Measurements from ENCODE around the gene SH2D3C.
A peak's percentile ranks its signal among the peaks of the same experiment; 100 is the strongest.

The SH2D3C gene

DNA sequence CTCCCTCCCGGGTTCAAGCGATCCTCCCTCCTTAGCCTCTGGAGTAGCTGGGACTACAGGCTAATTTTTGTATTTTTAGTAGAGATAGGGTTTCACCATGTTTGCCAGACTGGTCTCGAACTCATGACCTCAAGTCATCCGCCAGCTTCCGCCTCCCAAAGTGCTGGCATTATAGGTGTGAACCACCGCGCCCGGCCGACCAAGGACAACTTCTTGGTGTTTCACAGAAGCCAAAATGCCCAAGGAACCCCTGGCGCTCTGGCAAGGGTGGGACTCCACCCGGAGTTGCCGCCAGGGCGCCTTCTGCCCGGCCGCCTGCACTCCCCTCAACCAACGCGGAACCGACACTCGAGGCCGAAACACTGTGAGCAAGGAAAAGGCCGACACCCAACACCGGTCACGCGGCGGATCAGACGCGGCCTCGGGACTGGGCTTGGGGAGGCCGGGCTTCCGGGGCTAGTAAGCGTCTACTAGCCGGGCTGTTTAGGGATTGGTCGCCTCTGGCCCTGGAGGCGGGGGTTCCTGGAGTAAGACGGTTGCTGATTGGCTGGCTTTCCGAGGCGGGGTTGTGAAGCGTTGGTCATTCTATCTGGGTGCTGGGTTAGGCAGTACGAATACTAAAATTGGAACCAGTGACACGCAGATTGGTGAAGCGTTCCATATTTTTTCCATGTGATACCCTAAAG is 79.3 kb downstream of the SH2D3C start:
- DNase-seq (ENCODE audit: low read depth in 2 of 2), result peak; percentile 63 to 64

DNA sequence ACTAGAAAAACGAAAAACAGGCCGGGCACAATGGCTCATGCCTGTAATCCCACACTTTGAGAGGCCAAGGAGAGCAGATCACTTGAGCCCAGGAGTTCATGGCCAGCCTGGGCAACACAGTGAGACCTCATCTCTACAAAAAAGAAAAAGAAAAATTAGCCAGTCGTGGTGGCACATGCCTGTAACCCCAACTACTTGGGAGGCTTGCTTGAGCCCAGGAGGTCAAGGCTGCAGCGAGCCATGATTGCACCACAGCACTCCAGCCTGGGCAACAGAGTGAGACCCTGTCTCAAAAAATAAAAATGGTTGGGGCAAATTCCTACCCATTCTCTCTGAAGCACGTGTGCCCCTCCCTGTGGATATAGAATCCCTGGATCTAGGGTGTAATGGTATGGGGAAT is 80.1 kb downstream of the SH2D3C start:
- DNase-seq (ENCODE audit: low read depth in 2 of 2), result no peak

- no peak for DNase-seq (ENCODE audit: low read depth in 2 of 2)
Observed at GRCh38 chr9:127697575-127697974, 80.9 kb downstream of the SH2D3C start.

DNA sequence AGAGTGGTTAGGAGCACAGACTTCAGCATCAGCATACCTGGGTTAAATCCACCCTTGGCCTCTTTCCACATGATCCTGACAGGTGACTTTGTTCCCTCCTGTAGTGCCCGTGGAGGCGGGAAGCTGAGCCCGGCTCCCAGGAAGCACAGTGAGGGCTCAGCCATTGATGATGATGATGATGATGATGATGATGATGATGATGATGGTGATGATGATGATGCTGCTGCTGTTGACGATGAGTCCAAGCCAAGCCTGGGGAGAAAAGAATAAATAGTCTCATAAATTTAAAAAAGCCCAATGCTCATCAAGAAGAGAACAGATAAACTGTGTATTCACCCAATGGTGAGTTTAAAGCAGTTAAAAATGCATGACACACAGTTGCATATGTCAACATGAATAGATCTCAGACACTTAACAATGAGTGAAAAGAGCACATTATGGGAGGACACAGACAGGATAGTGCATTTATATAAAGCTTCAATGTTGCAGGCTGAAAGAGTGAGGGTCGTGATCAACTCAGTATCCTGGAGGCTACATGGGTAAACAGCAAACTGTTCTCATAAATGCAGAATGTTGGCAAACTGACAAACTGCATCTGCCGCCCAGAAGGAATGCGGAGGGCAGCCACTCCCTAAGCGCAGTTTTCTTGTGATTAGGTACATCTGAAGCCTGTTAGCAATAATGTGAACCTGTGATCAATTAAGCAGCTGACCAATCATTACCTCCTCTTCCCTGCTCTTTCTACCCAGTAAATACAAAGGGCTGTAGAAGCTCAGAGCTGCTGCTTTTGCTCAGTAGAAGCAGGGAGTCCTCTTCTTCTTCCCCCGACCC is 83.4 kb downstream of the SH2D3C start:
- no peak for DNase-seq (ENCODE audit: low read depth in 2 of 2)

- DNase-seq (ENCODE audit: low read depth in 2 of 2), result no peak
Observed at GRCh38 chr9:127693697-127694096, 84.8 kb downstream of the SH2D3C start.

- DNase-seq (ENCODE audit: low read depth in 2 of 2), result no peak
Observed at GRCh38 chr9:127693143-127693542, 85.3 kb downstream of the SH2D3C start.

GRCh38 chr9:127692071-127692470 is 86.4 kb downstream of the SH2D3C start:
- no peak for DNase-seq (ENCODE audit: low read depth in 2 of 2)

DNA sequence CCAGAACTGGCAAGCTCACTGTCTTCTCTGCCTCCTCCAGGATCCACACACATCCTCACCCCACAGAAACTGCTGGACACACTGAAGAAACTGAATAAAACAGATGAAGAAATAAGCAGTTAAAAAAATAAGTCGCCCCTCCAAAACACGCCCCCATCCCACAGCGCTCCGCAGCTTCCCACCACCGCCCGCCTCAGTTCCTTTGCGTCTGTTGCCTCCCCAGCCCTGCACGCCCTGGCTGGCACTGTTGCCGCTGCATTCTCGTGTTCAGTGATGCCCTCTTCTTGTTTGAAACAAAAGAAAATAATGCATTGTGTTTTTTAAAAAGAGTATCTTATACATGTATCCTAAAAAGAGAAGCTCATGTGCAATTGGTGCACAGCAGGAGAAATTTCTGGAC is 87.7 kb downstream of the SH2D3C start:
- DNase-seq (ENCODE audit: low read depth in 2 of 2), result no peak

DNA sequence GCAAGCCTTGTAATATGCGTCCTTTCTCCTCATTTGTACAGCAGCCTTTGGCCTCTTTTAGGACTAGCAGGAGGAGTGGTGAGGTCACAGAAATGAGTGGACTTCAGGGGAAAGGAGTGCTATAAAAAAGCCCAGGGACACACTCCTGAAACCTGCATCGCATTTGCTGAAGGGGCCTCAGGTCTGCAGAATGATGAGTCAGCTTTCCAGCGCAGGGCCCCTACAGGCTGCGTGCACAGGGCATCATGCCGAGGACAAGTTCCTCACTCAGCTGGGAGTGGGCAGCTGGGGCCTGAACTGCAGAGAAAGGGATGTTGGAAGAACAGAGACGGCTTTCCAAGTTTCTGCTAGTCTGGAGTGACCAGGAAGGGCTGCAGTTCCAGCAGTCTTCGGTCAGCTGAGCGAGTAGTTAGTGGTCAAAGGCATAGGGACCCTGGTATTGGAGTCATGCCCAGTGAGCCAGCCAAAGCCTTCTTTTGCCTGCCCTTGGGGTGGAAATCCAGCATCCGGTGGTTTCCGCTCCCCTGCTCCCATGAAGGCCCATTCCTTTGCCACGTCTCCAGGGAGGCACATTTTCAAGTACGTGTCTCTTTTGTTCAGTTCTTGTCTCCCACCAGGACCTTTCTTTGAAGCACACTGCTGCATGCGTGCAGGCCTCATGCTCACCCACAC is 89.0 kb downstream of the SH2D3C start:
- no peak for DNase-seq (ENCODE audit: low read depth in 2 of 2)
